Subcutaneous preadipocyte (primary cell): ENCODE measurements around the gene HRCT1. TPM values are rescaled to one million over a fixed set of nuclear protein-coding genes. Genes with fewer than 3 reads are reported as not detected.

Experiments
- total RNA-seq: library from RNA; depleted of rRNA; stranded (reverse); fragments of >200 nt; gene quantifications from 2 replicates; pipeline ENCODE4 v1.2.3, GENCODE V29; 2012

Gene HRCT1
- 1.4 and 1.8 TPM in 2 replicates for total RNA-seq

GRCh38 chr9:35905912-35906679, at the start of gene HRCT1:
TSS of gene HRCT1 (plus strand) at chr9:35906202. CDS start at chr9:35906288, 86 bp downstream.

GRCh38 chr9:35870351-35870923, 35.6 kb upstream of the HRCT1 start, which contains the start of gene OR13J1:
TSS of gene OR13J1 (minus strand) at chr9:35870401. CDS start at chr9:35870401, 0 bp downstream.

GRCh38 chr9:35909274-35909673, 3.3 kb downstream of the HRCT1 start, which contains the start of gene SPAAR:
TSS of gene SPAAR (plus strand) at chr9:35909490. CDS start at chr9:35910464, 974 bp downstream.

Other genes with a start within 250 kb of the HRCT1 start
- 167,582 and 231,316 TPM in 2 replicates for gene RMRP, start 248.2 kb upstream of the HRCT1 start, total RNA-seq
- gene CCDC107, start 247.9 kb upstream of the HRCT1 start, total RNA-seq, result 9.6 and 13.6 TPM in 2 replicates
- 1.5 and 5.5 TPM in 2 replicates for gene ARHGEF39, start 241.0 kb upstream of the HRCT1 start, total RNA-seq
- gene CA9, start 232.3 kb upstream of the HRCT1 start, total RNA-seq, result 0.20 and 1.1 TPM in 2 replicates
- 338 and 431 TPM in 2 replicates for gene TPM2, start 216.3 kb upstream of the HRCT1 start, total RNA-seq
- 248 and 253 TPM in 2 replicates for gene TLN1, start 174.0 kb upstream of the HRCT1 start, total RNA-seq
- gene CREB3, start 173.5 kb upstream of the HRCT1 start, total RNA-seq, result 36.7 and 39.9 TPM in 2 replicates
- 23.1 and 31.1 TPM in 2 replicates for gene GBA2, start 157.0 kb upstream of the HRCT1 start, total RNA-seq
- 9.2 and 14.3 TPM in 2 replicates for gene RGP1, start 156.9 kb upstream of the HRCT1 start, total RNA-seq
- not detected in 2 replicates for gene MSMP, start 151.9 kb upstream of the HRCT1 start, total RNA-seq
- 21.3 and 26.5 TPM in 2 replicates for gene NPR2, start 114.6 kb upstream of the HRCT1 start, total RNA-seq
- 0.73 and 2.2 TPM in 2 replicates for gene SPAG8, start 93.9 kb upstream of the HRCT1 start, total RNA-seq
- 19.4 and 23.9 TPM in 2 replicates for gene HINT2, start 91.2 kb upstream of the HRCT1 start, total RNA-seq
- not detected in 2 replicates for gene FAM221B, start 77.5 kb upstream of the HRCT1 start, total RNA-seq
- 1.6 and 2.2 TPM in 2 replicates for gene TMEM8B, start 77.0 kb upstream of the HRCT1 start, total RNA-seq
- not detected in 2 replicates for gene OR13J1, start 35.8 kb upstream of the HRCT1 start, total RNA-seq
- 0.20 and 0.37 TPM in 2 replicates for gene SPAAR, start 3.3 kb downstream of the HRCT1 start, total RNA-seq
- 0.37 TPM in 1 of 2 replicates, not detected in the other for gene OR2S2, start 52.0 kb downstream of the HRCT1 start, total RNA-seq
- 32.8 and 45.6 TPM in 2 replicates for gene RECK, start 130.7 kb downstream of the HRCT1 start, total RNA-seq
- gene GLIPR2, start 230.5 kb downstream of the HRCT1 start, total RNA-seq, result 20.7 and 31.6 TPM in 2 replicates